ENCODE data around the gene CCT5.
"Not testable (repeated sequence)": the region's sequence is repeated elsewhere in the genome, so short reads cannot be mapped to it uniquely, and the experiment has no call there.

Gene CCT5

GRCh38 chr5:10310066-10310779, 60.1 kb downstream of the CCT5 start:
- Histone ChIP-seq H3K4me2 (ENCODE audit: low read length) (peak overlapping the region; percentile 13), H3K9me3 (ENCODE audit: control insufficient read depth, low read length) (no peaks in the 10 kb centered on the region), H3K4me1 (peaks cover 18% of the 10 kb centered on the region), H3K27me3 (ENCODE audit: control insufficient read depth, insufficient read depth, low read length) (no peaks in the 10 kb centered on the region), H3K9ac (no peak overlapping the region), H3K36me3 (ENCODE audit: control insufficient read depth, insufficient read depth, low read length) (no peaks in the 10 kb centered on the region), H2AFZ (peak overlapping the region; percentile 67), H3K27ac (peak overlapping the region; percentile 82), H3K4me3 (ENCODE audit: low read depth, low read length) (peak overlapping the region; percentile 1), H3K79me2 (peaks cover 4% of the 10 kb centered on the region)
- TF ChIP-seq CTCF (IDR thresholded peaks at IDR 0.05), result no peak

- H3K27me3 ChIP-seq (ENCODE audit: control insufficient read depth, insufficient read depth, low read length); H3K36me3 ChIP-seq (ENCODE audit: control insufficient read depth, insufficient read depth, low read length); H3K9ac ChIP-seq; H3K79me2 ChIP-seq; H3K9me3 ChIP-seq (ENCODE audit: control insufficient read depth, low read length): not testable (repeated sequence)
- H3K4me3 ChIP-seq (ENCODE audit: low read depth, low read length), result peak overlapping the region; percentile 1
- H2AFZ ChIP-seq, result peak overlapping the region; percentile 67
- H3K4me1 ChIP-seq, result peaks cover 18% of the 10 kb centered on the region
- H3K27ac ChIP-seq, result peak overlapping the region; percentile 82
- peak overlapping the region; percentile 13 for H3K4me2 ChIP-seq (ENCODE audit: low read length)
Measured at GRCh38 chr5:10310835-10311570, 60.9 kb downstream of the CCT5 start.

DNA sequence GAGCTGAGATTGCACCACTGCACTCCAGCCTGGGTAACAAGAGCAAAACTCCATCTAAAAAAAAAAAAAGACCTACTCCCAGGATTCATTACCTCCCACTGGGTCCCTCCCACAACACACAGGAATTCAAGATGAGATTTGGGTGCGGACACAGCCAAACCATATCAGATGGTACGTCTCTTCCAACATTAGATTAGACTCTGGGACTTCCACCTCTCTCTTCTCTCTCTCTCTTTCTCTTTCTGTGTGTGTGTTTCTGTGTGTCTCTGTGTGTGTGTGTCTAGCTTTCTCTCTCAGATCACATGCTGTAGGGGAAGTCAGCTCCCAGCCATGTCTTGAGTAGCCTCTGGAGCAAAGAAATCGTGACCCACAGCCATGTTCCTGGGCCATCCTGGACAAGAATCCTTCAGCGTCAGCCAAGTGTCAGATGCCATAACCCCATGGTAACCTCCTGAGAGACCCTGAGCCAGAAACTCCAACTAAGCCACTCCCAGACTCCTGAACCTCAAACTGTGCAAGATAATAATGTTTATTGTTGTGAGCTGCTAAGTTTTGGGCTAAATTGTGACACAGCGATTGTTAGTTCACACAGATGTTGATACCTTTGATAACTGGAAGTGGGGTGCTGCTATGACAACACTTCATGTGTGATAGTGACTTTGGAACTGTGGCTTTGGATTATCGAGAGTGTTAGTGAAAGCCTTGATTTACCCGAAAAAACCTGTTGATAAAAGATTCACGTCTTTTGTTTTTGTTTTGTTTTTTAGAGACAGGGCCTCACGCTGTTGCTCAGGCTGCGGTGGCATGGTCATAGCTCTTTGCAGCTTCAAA, 61.7 kb downstream of the CCT5 start:
- Histone ChIP-seq H3K4me1 (peaks cover 14% of the 10 kb centered on the region), H3K79me2 (no peaks in the 10 kb centered on the region), H2AFZ (peak overlapping the region; percentile 49), H3K9me3 (ENCODE audit: control insufficient read depth, low read length) (no peaks in the 10 kb centered on the region), H3K4me2 (ENCODE audit: low read length) (no peak overlapping the region), H3K27me3 (ENCODE audit: control insufficient read depth, insufficient read depth, low read length) (no peaks in the 10 kb centered on the region), H3K9ac (no peak overlapping the region), H3K27ac (peak overlapping the region; percentile 82), H3K36me3 (ENCODE audit: control insufficient read depth, insufficient read depth, low read length) (no peaks in the 10 kb centered on the region), H3K4me3 (ENCODE audit: low read depth, low read length) (no peak overlapping the region)
- TF ChIP-seq CTCF (IDR thresholded peaks at IDR 0.05), result no peak

DNA sequence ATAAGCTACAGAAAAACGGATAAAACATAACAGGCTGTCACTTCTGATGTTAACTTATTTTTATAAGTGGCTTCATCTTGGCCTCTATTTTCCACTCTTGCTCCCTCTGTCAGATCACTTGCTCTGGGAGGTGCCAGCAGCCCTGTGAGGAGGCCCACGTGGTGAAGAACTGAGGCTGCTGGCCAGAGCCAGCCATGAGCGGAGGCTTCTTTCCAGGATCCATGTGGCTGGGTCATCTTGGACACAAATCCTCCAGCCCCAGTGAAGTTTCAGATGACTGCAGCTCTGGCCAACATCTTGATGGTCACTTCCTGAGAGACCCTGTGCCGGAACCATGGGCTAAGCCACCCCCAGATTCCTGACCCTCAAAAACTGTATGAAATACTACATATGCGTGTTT, 65.1 kb downstream of the CCT5 start:
- Histone ChIP-seq H3K4me1 (peaks cover 8% of the 10 kb centered on the region), H2AFZ (no peak overlapping the region), H3K9ac (no peak overlapping the region), H3K27ac (no peak overlapping the region), H3K9me3 (ENCODE audit: control insufficient read depth, low read length) (no peaks in the 10 kb centered on the region), H3K27me3 (ENCODE audit: control insufficient read depth, insufficient read depth, low read length) (no peaks in the 10 kb centered on the region), H3K4me2 (ENCODE audit: low read length) (no peak overlapping the region), H3K4me3 (ENCODE audit: low read depth, low read length) (no peak overlapping the region), H3K79me2 (no peaks in the 10 kb centered on the region), H3K36me3 (ENCODE audit: control insufficient read depth, insufficient read depth, low read length) (no peaks in the 10 kb centered on the region)
- no peak for TF ChIP-seq CTCF (IDR thresholded peaks at IDR 0.05)
